Activated CD4-positive, alpha-beta T cell treated with anti-CD3 and anti-CD28 coated beads, Interleukin-2, Interleukin-4, amounts not matched to agents 100 ng/mL and 50 ng/mL, durations not matched to agents 16 hours and 8 hours (primary cell): ENCODE data around the gene KIAA0513.

Experiments
- DNase-seq: peaks from one replicate; pipeline ENCODE4 v3.0.0-alpha.2; 2020; ENCODE audit warnings: low spot score

The KIAA0513 gene

DNA sequence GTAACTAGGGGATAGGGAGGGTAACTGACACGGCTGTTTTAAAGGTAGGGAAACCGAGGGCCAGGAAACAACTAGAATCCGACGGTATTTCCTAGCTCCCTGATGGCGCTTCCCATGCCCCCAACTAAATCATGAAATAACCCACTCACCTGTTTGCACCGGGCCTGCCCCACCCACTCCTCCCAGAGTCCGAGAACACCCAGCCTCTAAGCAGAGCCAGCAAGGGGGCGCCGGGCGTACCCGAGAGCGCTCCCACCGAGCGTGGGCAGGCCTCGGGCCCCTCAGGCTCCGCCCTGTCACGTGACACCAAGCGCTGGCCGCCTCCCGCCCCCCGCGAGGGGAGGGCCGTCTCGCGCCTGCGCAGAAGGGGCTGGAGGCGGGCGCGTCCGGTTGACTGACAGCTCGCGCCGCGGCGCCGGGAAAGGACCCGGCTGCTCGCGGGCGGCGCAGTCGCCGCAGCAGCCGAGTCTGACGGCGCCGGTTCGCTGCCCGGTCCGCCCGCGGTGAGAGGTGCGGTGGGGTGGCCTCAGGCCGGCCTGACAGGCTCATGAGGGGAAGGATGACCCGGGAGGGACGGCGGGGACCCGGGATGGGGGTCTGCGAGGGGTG is at the start of gene KIAA0513:
Gene KIAA0513 (plus strand): TSS at position 447 of the 609 bp plus-strand sequence. CDS start 39,277 bp downstream, outside the sequence.
- peak; percentile 95 for DNase-seq

DNA sequence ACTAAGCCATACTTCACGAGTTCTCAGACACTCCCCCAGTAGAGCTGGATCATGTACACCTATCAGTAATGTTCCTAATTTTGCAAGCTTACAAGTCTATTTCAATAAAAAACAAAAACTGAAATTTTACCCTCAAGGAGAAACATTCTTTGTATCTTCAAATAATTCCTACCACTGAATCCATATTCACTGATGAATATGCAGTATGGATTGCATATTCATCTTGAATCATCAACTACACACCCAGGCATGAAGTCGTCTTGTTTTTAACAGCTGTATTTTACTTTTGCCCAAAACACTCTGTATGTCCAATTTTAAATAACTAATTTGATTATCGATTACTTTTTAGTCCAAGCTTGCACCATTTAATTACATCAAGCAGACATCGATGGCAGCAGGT is 48.1 kb upstream of the KIAA0513 start:
- DNase-seq, result no peak

DNA sequence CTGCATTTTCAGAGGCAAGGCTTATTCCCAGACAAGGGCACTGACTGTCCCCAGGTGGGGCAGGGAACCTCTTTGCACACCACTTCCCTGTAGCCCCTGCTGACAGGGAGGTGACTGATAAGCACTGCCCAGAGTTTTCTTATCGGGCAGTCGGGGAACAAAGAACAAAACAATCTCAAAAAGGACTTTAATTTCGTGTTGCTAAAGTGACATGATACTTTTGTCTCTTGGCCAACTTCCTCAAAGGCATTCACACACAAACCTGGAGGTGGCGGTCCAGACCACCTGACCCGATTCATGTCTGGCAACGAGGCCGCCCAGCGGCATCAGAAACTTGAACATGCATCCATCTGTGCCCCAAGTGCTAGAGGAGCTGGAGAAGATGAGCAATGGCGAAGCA is 45.2 kb upstream of the KIAA0513 start:
- no peak for DNase-seq

DNA sequence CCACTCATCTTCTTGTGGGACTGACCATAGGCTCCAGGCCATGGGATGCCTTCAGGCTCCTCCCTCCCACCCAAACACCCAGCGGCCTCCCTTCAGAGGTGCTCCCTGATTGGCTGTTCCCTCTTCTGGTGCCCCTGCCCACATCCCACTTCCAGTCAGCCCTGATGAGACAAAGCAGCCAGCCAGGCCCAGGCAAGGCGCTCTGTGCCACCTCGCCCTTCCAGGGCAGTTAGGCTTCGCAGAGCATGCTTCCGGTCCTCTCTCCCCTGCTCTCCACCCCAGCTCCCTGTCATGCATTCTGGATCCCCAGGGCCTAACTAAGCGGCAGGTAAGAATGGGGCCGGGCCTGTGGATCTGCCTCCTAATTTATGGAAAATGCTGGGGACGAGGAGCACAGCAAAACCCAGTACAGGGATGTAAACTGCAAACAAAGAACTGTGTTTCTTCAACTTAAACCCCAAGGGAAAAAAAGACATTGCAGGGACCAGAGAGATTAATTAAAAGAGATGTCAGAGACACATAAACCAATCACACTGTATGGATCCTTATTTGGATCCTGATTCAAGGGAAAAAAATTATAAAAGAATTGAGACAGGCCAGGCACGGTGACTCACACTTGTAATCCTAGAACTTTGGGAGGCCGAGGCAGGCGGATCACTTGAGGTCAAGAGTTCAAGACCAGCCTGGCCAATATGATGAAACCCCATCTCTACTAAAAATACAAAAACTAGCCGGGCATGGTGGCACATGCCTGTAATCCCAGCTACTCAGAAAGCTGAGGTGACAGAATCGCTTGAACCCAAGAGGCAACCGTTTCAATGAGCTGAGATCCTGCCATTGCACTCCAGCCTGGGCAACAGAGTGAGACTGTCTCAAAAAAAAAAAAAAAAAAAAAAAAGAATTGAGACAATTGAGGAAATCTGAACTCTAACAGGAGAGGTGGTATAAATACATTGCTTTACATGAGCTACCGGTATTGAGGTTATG is 42.2 kb upstream of the KIAA0513 start:
- DNase-seq, result no peak

- no peak for DNase-seq
Measured at GRCh38 chr16:84986102-84986501, 41.5 kb upstream of the KIAA0513 start.

GRCh38 chr16:84986879-84987278 is 40.7 kb upstream of the KIAA0513 start:
- no peak for DNase-seq

GRCh38 chr16:84988328-84989080 is 39.1 kb upstream of the KIAA0513 start:
- no peak for DNase-seq

GRCh38 chr16:84989749-84990620 is 37.6 kb upstream of the KIAA0513 start:
- DNase-seq, result no peak

DNA sequence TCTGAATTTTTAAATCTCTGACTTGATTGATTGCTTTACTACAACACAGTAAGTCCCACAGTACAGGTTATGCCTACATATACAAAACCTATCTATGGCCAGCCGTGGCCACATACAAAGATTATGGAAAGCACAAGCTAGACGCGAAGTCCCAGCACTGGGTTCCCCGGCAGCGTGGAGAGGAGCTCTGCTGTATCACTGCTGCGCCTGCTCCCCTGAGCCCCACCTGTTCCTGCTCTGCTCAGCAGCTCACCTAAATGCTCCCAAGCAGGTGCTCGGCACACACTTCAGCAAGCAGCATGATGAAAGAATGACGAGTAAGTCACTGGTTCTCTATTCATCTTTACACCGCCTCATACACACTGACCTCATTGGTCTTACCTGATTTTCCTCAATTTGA is 36.8 kb upstream of the KIAA0513 start:
- DNase-seq, result no peak

DNA sequence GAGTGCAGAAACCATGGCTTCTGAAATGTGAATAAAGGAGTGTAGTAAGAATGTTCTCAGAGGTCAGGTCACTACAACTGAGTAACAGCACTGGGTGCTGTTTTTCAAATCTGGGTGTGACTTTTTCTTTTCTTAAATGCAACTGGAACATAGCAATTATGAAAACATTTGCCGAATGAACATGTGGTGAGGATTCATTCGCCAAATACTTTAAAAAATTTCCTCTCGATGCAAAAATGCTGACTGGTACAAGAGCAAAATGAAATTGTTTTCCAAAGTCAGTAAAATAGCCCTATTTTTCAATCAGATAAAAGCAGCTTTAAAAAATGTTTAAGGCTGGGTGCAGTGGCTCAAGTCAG is 34.9 kb upstream of the KIAA0513 start:
- DNase-seq, result no peak

- no peak for DNase-seq
Measured at GRCh38 chr16:84993926-84994325, 33.7 kb upstream of the KIAA0513 start.

DNA sequence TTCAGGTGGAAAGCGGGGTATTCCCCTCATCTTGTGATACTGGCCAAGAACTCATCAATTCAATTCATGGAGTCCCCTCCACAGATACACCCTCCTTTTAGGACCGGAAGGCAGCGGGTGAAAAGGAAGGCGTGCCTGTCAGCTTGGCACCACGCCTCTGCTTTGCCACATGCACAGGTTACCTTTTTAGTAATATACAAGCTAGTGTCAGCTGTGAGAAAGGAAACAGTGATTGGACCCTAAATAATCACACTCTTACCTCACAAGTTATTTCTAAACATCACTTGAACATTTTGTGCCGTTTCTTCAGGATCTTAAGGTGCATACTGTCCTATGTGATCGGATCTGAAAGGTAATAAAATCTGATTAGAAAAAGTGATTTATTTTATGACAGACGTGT is 31.9 kb upstream of the KIAA0513 start:
- peak; percentile 38 for DNase-seq

DNA sequence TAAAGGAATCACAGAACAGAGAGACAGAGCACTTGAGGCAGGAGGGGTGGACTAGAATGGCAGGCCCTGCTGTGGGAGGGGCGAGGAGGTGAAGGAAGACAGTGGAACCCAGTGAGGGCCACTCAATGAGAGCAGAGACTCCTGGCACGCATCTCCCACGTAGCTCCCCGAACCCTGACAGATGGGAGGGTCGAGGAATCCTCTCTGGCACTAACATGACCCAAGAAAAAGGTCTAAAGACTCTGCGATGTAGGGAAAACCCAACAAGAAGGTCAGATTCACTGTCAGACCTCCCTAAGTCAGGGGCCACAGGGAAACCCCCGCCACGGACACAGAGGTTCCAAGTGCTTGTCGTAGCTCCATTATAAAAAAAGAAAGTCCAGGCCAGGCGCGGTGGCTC is 31.2 kb upstream of the KIAA0513 start:
- no peak for DNase-seq

DNA sequence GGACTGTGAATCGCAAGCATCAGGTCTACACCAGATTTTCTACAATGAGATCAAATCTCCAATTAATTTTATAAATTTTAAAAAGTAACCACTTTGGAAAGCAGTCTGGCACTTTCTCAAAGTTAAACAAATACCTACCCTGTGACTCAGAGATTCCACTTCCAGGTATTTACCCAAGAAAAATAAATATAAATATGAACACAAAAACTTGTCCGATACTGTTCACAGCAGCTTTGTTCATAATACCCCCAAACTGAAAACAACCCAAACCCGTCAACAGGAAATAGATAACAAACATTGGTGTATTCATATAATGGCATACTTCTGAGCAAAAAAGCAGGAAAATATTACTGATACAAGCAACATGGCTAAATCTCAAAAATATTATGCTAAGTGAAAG is 28.4 kb upstream of the KIAA0513 start:
- DNase-seq, result no peak

- DNase-seq, result no peak
Measured at GRCh38 chr16:84999857-85000480, 27.6 kb upstream of the KIAA0513 start.

GRCh38 chr16:85002099-85002541 is 25.5 kb upstream of the KIAA0513 start:
- DNase-seq, result no peak

GRCh38 chr16:85002608-85003007 is 25.0 kb upstream of the KIAA0513 start:
- no peak for DNase-seq

- no peak for DNase-seq
Measured at GRCh38 chr16:85003076-85003475, 24.5 kb upstream of the KIAA0513 start.

- DNase-seq, result no peak
Measured at GRCh38 chr16:85003725-85004586, 23.6 kb upstream of the KIAA0513 start.

DNA sequence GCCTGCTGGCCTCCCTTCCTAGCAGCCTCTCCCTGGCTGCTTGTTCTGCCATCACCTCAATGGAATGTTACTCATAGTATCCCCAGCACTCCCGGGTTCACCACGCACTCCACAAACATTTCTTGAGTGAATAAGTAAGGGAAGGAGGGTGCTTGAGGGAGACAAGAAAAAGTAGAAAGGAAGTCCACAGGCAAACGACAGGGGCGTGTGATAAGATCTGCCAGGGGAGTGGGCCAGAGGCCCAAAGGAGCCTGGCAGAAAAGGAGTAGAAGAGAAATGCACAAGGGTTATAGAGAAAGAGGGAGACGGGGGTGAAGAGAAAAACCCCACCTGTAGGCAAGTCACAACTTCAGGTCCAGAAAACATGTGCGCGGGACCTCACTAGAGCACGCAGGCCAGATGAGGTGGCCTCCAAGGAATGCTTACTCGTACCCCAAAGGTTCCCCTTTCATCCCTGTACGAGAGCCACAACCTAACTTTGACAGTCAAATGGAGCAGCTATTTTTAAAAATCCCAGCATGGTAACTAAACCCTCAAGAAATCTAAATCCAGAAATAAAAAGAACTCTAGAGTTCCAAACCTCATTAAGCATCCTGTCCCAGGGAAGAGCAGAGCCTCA is 22.9 kb upstream of the KIAA0513 start:
- DNase-seq, result no peak
